Stimulated activated CD4-positive, alpha-beta T cell treated with anti-CD3 and anti-CD28 coated beads, Interleukin-15, amount 100 ng/mL, for 24 hours (primary cell): ENCODE data around the gene CMPK1.
"Not testable (repeated sequence)": the region's sequence is repeated elsewhere in the genome, so short reads cannot be mapped to it uniquely, and the experiment has no call there.

Experiments used
- DNase-seq: peaks from one replicate; pipeline ENCODE4 v3.0.0-alpha.2; 2020

The CMPK1 gene, protein sequence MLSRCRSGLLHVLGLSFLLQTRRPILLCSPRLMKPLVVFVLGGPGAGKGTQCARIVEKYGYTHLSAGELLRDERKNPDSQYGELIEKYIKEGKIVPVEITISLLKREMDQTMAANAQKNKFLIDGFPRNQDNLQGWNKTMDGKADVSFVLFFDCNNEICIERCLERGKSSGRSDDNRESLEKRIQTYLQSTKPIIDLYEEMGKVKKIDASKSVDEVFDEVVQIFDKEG

DNA sequence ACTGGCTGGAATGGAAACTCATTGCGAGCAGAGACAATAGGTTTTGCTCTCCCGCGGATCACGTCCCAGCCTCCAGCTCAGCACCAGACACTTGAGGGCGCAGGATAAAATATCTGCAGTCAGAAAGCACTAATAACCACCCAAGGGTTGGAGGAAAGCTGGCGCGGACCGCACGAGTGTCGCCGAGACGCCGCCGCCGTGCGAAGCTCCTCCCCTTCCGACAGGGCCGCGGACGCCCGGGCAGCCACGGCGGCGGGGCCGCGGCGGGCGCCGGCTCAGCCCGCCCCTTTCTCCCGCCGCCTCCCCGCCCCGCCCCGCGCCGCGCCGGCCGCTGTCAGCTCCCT lies at the start of gene CMPK1:
CMPK1 (plus strand) TSS at position 213 of the 344 bp plus-strand sequence. CDS start 156 bp downstream, outside the sequence.
- DNase-seq, result peak; percentile 87

DNA sequence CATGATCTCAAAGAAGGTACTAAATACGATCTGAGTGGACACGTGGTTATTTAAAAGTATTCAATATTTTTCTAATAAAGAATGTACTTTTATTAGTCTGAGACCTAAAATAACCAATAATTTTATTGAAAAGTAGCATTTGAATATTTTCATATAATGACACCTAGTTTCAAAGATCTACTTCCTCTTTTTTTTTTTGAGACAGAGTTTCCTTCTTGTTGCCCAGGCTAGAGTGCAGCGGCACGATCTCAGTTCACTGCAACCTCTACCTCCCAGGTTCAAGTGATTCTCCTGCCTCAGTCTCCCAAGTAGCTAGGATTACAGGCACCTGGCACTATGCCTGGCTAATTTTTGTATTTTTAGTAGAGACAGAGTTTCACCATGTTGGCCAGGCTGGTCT lies 45.5 kb upstream of the CMPK1 start:
- DNase-seq, result not testable (repeated sequence)

DNA sequence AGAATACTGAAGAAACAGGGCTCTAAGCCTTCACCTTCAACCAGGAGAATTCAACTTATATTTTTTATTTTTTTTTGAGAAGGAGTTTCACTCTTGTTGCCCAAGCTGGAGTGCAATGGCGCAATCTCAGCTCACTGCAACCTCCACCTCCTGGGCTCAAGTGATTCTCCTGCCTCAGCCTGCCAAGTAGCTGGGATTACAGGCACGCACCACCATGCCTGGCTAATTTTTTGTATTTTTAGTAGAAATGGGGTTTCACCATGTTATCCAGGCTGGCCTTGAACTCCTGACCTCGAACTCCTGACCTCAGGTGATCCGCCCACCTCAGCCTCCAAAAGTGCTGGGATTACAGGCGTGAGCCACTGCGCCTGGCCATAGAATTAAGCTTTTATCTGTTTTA lies 38.7 kb upstream of the CMPK1 start:
- DNase-seq, result not testable (repeated sequence)

DNA sequence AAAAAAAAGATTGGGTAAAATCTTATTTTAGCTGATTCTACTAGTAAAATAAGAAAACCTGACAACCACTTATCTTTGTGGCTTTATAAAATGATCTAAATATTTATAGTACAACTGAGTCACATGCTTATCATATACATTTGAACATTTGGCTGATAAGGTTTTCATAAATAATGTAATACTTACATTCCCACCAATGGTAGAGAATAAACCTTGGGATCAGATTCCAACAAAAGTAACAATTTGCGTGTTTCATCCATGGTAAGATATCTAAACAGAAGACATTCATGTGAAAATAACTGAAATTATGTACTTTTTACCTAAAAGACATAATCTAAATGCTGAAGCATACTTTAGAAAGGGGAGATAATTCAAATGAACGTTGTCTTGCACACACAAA lies 38.0 kb upstream of the CMPK1 start:
- no peak for DNase-seq

DNA sequence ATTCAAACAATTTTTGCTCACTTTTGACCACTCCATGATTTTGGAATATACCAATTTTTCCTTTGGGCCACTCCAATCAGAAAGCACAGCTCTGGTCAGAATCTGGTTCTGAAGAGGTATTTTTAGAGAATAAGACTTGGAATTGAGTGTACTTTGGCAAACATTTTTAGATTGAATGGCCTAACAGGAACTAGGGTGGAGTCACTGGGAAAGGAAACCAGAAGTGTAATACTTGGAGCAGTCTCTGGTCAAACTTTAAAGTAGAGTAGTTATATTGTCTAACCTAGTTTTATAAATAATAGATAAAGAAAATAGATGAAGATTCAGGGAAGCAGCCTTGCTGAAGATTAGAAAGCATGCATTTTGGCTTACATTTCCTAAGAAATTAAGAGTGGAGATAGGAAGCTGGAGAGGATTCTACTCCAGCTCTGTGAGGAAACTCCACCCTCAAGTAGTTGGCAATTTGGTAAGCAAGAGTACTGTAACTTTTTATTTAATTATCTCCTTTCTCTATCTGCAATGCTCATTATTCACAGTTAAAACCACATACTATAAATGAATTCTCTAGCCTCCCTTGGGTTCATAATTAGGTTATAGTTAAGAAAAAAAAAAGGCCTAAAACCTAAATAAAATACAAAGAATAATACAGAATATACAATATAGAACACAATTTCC lies 35.4 kb upstream of the CMPK1 start:
- DNase-seq, result no peak

DNA sequence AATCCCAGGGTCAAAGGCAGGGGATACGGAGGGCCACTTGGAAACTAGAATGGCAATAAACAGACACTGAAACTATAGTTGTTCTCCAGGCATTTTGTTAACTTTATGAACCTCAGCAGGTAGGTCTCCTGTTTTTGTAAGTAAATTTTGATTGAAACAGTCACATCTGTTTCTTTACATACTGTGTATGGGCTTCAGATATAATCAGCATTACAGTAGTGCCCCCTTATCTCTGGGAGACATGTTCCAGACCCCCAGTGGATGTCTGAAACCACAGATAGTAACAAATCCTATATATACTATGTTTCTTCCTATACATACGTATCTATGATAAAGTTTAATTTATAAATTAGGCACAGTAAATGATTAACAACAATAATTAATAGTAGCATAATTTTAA lies 31.1 kb upstream of the CMPK1 start:
- DNase-seq, result no peak

DNA sequence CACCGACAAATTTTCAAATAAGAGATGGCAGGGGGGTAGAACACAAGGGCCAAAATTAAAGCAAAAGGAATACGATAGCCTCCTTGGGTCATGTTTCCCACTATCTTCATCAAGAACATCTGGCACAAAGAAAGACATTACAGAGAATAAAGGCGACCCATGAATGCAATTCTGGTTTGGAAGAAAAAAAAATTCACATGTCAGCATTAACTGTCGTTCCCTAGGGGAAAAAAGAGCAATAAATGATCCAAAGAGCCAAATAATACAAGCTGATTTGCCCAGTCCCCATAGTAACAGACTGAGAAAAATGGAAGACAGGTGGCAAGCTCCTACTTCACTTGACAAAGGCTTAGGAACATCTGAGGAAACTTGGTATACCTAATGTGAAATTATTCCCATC lies 24.2 kb upstream of the CMPK1 start:
- no peak for DNase-seq

DNA sequence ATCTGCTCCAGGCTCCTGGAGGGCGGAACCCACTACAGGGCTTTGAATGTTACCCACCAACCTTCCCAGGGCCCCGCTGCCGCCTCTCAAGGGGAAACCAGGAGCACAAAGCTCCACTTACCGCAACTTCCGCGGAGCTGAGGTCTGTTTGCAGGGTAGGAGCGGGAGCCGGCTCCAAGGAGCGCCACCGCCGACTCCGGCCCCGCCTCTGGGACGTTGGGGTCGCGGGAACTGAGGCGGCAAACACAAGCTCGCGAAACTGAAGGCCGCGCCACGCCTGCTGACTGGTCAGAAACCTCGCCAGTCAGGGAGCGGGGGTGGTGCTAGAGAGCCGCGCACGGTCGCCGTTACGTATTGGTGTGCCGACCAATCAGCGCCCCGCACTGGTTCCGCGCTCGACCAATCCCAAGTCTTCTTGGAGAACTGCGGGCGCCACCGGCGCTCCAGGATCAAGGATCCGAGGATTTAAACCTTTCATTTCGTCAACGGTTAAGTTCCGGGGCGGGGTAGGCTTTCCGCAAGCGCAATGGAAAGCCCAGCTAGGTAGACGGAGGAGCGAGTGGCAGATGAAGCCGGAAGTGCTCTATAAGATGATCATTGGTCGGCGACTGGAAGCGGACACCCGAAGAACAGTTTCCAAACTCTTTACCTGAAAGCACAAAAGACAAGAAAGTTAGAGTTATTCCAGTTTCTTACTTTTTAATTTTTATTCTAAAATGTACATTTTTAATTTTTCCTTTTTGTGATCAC lies 19.5 kb upstream of the CMPK1 start, which contains the start of gene STIL:
STIL (minus strand) TSS at position 233 of the 750 bp plus-strand sequence. CDS start 3,828 bp downstream, outside the sequence.
- peak; percentile 99 for DNase-seq

DNA sequence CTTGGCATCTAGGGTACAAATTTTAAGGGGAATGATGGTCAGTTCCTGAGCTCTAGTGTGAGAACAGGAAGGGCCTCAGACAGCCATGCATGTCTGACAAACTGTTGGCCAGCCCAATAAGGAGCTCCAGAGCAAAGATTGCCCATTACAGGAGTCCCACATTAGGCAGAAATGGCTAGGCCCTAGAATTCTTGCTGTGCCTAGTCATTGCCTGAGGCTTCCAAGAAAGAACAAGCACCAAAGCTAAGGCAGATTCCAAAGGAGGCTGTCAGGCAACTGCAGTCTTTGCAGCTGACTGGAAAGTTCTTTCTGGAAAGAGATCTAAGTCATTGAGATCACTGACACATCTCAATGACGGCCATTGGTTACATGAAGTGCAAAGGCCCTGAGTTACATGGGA lies 15.7 kb upstream of the CMPK1 start:
- DNase-seq, result no peak

DNA sequence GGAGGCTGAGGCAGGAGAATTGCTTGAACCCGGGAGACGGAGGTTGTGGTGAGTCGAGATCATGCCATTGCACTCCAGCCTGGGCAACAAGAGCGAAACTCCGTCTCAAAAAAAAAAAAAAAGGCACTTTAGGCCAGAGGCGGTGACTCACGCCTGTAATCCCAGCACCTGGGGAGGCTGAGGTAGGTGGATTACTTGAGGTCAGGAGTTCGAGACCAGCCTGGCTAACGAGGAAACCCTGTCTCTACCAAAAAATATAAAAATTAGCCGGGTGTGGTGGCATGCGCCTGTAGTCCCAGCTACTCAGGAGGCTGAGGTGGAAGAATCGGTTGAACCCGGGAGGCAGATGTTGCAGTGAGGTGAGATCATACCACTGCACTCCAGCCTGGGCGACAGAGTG lies 13.6 kb upstream of the CMPK1 start:
- DNase-seq, result not testable (repeated sequence)

DNA sequence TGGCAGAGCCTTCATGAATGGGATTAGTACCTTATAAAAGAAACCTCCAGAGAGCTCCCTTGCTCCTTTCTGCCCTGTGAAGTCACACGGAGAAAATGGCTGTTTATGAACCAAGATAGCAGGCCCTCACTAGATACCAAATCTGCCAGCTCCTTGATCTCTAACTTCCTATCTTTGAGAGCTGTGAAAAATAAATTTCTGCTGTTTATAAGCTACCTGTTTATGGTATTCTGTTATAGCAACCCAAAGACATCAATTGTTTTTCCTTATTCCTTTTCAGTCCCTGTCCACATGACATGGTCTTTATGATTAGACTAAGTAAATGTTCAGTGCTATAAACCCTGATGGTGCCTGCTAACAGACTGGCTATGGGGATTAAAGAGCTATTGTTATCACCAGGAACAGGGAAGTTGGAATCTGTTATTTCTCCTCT lies 10.0 kb upstream of the CMPK1 start:
- no peak for DNase-seq

DNA sequence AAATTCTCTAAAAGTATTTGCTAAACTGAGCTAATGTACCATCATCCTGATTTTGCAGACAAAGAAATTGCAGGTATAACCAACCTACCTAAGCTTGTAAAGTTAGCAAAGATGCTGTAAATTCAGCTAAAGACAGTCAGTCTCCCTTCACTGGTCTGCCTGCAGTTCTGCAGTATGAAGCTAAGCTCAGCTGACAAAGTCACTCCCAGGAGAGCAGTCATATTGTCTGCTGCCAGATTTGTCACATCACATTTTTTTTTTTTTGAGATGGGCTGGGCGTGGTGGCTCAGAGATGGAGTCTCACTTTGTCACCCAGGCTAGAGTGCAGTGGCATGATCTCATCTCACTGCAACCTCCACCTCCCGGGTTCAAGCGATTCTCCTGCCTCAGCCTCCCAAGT lies 8.9 kb upstream of the CMPK1 start:
- no peak for DNase-seq

DNA sequence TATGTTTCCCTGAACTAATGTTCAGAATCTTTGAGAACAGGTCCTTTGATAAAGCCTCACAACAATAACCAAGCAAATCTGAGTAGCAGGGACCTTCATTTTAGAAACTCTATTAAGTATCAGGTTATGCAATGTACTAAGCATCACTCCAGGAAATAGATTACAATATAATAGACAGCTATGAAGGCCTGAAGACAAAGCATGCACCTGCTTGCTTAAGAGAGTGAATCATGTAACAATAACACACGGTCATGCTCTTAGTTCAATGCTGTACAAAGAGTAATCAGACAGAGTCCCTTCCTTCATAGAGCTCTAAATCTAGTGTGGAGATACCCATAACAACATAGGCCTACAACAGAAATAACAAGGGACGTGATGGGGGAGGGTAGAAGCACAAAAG lies 8.1 kb upstream of the CMPK1 start:
- DNase-seq, result no peak

DNA sequence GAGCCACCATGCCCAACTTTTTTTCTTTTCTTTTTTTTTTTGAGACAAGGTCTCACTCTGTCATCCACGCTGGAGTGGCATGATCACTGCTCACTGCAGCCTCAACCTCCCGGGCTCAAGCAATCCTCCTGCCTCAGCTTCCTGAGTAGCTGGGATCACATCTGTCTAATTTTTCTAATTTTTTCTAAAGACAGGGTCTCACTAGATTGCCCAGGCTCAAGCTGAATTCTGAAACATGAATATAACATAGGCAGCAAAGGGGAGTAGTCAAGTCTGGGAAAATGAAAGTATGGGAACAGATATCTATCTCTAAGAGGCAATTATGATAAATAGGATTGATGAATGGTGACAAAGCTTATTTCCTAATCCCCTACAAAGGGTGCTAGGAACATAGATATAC lies 7.3 kb upstream of the CMPK1 start:
- no peak for DNase-seq

DNA sequence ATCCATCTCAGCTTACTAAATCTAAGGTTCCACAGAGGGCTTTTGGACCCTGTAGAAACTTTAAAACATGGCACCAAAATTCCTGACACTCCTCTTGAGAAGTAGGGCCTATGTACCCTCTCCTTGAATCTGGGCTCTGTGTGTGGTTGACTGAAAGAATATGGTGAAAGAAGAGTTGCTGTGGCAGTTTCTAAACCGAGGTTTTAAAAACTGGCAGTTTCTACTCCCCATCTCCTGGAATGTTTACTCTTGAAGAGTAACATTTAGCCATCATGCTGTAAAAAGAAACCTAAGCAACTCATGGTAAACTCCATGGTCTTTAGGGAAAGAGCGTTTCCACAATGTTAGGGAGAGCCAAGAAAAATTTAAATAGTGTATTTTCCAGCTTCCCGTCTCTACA lies 4.6 kb upstream of the CMPK1 start:
- no peak for DNase-seq

DNA sequence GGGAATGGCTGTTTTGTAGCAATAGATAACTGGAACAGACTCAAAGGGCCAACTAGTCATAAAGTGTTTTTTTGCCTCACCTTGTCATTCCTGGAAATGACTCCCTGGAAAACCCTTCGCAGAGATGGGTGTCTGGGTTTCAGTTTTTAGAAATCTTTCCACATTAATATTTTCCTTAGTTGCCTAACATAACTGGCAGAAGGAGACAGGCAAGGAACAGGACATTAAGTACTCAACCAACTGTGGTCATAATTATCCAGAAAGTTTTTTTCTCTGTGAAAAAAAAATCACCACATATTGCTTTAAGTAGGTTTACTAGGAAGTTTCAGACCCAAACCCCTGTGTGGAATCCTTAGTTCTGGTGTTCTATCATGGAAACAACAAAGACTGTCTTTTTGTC lies 3.4 kb upstream of the CMPK1 start:
- no peak for DNase-seq

DNA sequence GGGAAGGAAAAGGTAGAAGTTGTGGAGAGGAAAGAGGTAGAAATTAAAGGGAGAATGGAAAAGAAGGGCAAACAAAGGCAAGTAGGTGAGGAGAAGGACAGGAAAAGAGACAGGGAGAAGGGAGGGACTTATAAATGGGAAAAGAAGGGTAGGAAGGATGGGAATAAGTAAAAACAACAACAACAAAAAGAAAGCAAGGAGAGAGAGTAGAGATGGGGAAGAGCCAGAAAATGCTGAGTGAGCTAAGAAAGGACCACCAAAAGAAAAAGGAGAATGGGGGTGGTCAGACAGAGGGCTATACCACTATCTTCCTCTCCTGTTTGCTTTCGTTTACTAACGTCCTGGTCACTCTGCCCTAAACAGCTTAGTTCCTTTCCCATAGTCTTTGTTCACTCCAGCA lies 1.7 kb upstream of the CMPK1 start:
- DNase-seq, result no peak

DNA sequence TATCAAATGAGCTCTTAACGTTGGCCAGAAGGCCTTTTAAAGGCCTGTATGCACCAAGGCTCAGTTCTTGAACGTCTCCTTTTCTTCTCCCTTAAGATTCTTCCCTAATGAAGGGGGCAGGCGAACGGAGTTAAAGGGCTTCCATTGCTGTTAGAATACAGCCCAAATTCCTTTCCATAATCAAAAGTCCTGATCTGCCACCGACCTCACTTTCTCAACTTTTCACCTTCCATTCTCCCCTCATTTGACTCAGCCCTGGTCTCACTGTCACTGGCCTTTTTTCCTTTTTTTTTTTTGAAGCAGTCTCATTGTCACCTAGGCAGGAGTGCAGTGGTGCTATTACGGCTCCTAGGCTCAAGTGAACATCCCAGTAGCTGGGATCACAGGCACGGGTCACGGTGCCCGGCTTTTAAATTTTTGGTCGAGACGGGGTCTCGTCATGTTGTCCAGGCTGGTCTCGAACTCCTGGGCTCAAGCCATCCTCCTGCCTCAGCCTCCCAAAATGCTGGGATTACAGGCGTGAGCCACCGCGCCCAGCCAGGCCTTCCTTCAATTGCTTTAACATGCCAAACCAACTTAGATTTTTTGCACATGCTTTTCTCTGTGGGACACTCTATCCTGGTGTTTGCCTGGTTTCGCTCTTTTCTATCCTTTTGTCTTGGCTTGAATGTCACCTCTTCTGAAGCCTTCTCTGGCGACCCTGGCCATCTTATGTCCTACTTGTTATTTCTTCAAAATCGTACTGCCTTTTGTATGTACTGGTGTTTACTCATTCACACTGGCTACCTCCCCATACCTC lies 612 bp upstream of the CMPK1 start:
- DNase-seq, result no peak

DNA sequence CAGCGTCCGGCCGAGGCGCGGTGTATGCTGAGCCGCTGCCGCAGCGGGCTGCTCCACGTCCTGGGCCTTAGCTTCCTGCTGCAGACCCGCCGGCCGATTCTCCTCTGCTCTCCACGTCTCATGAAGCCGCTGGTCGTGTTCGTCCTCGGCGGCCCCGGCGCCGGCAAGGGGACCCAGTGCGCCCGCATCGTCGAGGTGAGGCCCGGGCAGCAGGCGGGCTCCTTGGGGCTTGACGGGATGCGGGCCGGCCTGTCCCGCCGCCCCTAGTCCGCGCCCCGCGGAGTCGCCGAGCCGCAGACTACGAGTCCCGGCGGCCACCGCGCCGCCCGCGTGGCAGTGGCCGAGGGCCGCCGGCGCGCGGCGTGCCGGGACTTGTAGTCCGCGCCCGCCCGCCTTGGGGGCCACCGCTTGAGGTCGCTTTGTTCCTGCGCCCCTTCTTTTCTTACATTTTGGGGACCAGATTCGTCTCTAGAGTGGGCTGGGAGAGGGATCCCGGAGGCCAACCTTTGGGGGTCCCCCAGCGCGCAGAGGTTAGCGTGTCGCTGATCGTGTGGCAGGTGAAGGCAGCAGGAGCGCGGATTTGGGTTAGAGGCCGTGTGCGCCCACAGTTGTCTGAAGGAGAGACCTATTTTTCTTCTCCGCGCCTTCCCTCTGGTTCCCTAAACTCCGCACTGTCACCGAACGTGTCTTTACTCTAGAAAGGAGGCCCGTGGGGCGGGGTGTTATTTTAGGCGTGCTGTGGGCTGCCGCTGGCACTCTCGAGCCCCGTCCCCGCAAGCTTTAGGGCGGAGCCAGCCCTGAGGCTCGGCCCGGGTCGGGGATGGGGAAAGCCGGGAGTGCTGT lies 553 bp downstream of the CMPK1 start:
- peak; percentile 82 for DNase-seq

DNA sequence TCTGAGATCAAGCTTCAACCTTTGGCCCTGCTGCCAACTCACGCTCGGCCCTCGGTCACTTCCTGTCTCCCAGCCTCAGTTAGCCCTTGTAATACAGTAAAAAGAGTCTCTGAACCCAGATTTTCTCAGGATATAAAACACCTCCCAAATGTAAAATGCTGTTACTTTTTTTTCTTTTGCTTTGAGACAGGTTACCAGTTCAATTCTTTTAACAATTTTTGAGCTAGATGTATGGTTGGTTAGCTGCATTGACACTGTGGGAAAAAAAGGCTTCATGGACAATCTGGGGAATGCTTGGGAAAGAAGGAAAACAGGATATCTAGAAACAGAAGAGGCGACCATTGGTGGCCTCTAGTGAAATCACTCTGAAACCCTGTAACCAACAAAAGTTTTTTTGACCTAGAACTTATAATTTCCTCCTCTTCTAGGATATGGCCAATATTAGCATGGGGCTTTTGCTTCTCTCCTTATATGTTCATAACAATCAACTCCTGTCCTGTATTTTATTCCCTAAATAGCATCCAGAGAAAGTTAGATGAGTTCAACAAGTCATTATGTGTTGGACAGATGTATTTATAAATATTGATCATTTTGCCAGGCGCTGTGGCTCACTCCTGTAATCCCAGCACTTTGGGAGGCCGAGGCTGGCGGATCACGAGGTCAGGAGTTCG lies 1.3 kb downstream of the CMPK1 start:
- no peak for DNase-seq

DNA sequence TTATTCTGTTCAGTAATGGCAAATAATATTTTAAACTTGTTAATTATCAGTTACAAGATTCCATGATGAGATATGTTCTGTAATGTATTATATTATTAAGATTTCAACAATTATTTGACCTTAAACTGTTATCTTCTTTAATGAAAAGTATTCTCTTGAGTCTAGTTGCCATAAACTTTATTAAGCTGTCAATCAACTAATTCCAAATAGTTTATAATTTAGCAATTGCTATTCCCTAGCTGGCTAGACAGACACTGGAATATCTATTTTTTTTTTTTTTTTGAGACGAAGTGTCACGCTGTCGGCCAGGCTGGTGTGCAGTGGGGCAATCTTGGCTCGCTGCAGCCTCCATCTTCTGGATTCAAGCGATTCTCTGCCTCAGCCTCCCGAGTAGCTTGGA lies 3.8 kb downstream of the CMPK1 start:
- DNase-seq, result no peak
